GM18505 (cell line): Measurements from ENCODE around the gene C5orf24.
"Not testable (repeated sequence)": the region's sequence is repeated elsewhere in the genome, so short reads cannot be mapped to it uniquely, and the experiment has no call there.

Source experiments
- ATAC-seq: cut with Tn5 transposase; IDR thresholded peaks from one replicate; pipeline ENCODE4 v1.9.1; 2021; ENCODE audit not compliant: unreplicated experiment
- POLR2A ChIP-seq: IDR thresholded peaks from 4 replicates; pipeline ENCODE4 v1.6.1; 2011; ENCODE audit warnings: borderline replicate concordance; ENCODE audit not compliant: insufficient read depth, insufficient read length; ENCODE audit errors: extremely low read depth

C5orf24 gene

GRCh38 chr5:134837530-134838181 is 8.1 kb upstream of the C5orf24 start:
- TF ChIP-seq POLR2A: no peak
- no peak for ATAC-seq

- not testable (repeated sequence) for ATAC-seq
Measured at GRCh38 chr5:134838361-134838760, 7.4 kb upstream of the C5orf24 start.

GRCh38 chr5:134840811-134841210 is 5.0 kb upstream of the C5orf24 start:
- TF ChIP-seq POLR2A: no peak
- ATAC-seq: no peak

GRCh38 chr5:134844252-134844651 is 1.5 kb upstream of the C5orf24 start:
- ATAC-seq: no peak
- TF ChIP-seq POLR2A: no peak

GRCh38 chr5:134845335-134845851 is 375 bp upstream of the C5orf24 start:
- TF ChIP-seq POLR2A: no peak
- no peak for ATAC-seq

- ATAC-seq: no peak
- no peak for TF ChIP-seq POLR2A
Measured at GRCh38 chr5:134846641-134846960, 833 bp downstream of the C5orf24 start.

GRCh38 chr5:134849434-134849933 is 3.7 kb downstream of the C5orf24 start:
- ATAC-seq: not testable (repeated sequence)

GRCh38 chr5:134851307-134851923 is 5.6 kb downstream of the C5orf24 start:
- ATAC-seq: no peak

GRCh38 chr5:134856465-134856864 is 10.7 kb downstream of the C5orf24 start:
- not testable (repeated sequence) for ATAC-seq

More at GRCh38 chr5:134851307-134851923, 5.6 kb downstream of the C5orf24 start:
- TF ChIP-seq POLR2A: no peak

- no peak for ATAC-seq
- TF ChIP-seq POLR2A: no peak
Measured at GRCh38 chr5:134857401-134857800, 11.6 kb downstream of the C5orf24 start.

- ATAC-seq: no peak
- no peak for TF ChIP-seq POLR2A
Measured at GRCh38 chr5:134864707-134865106, 18.9 kb downstream of the C5orf24 start.

GRCh38 chr5:134873494-134873893 is 27.7 kb downstream of the C5orf24 start:
- no peak for ATAC-seq
- TF ChIP-seq POLR2A: no peak

- TF ChIP-seq POLR2A: peak; percentile 96
- peak; percentile 73 for ATAC-seq
Measured at GRCh38 chr5:134873987-134874830, 28.4 kb downstream of the C5orf24 start, which contains the start of gene TXNDC15. Gene TXNDC15, plus strand, starts transcription at chr5:134874371. Its CDS starts 57 bp downstream, at chr5:134874428.

GRCh38 chr5:134874831-134875655 is 29.3 kb downstream of the C5orf24 start:
- ATAC-seq: peak; percentile 20
- TF ChIP-seq POLR2A: no peak
